ENCODE data around the gene NHSL2.

Gene NHSL2

DNA sequence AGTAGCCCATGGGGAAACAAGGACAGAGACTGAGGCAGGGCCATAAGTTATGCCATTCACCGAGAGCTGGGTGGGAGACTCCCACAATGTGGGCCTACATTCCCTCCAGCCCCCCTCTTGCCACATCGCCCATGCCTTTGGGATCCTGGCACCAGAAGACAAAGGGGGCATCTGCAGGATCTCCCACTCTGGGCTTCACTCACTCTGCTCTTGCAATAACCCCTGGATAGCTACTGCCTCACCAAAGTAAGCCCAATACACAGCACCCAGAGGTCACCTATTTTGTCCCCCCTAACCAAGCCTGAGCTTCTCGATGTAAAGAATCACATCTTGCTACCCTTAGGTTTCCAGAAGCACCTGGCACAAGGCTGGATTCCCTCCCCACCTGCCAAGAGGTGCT lies 221.8 kb downstream of the NHSL2 start:
- H3K4me1 Mint-ChIP-seq (ENCODE audit: low read depth) = peaks cover 5% of the 10 kb centered on the region
- no peak overlapping the region for H3K4me3 Mint-ChIP-seq
- no peaks in the 10 kb centered on the region for H3K9me3 Mint-ChIP-seq
- no peak for DNase-seq (ENCODE audit: low spot score)
- H3K27ac Mint-ChIP-seq = no peak overlapping the region
- H3K27me3 Mint-ChIP-seq (ENCODE audit: low read depth) = peaks cover 55% of the 10 kb centered on the region
- no peaks in the 10 kb centered on the region for H3K36me3 Mint-ChIP-seq (ENCODE audit: low read depth)

DNA sequence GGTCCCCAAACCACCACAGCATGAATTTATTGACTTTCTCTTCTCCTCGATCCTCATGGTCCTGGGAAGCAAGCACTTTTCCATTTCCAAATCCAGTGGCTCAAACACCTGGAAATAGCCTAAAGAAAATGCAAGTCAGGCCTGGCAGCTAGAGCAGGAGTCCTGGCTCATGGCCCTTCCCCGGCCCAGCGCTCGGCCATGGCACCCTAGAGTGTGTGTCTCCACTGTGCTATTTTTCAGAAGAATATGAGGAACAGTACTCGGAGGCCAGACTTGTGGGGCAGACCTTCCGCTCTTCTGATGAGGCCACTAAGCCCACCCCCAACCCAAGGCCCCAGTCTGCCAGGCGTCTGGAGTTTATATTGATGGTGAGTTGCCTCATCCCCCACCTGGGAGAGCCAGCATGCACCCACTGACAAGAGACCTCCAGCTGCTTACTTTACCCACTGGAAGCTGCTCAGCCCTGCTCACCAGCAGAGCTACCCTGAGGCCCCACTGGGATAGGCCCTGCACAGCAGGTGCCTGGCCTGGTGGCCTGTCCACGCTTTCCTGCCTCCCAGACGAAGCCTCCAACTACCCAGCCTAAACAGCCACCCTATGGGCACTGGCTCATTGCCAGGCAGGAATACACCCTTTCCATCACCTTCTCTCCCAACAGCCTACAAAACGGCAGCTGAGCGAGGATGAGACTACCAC lies 223.4 kb downstream of the NHSL2 start:
- Mint-ChIP-seq H3K4me3 (no peak overlapping the region), H3K27me3 (ENCODE audit: low read depth) (peaks cover 49% of the 10 kb centered on the region), H3K27ac (no peak overlapping the region), H3K4me1 (ENCODE audit: low read depth) (peaks cover 2% of the 10 kb centered on the region), H3K36me3 (ENCODE audit: low read depth) (no peaks in the 10 kb centered on the region), H3K9me3 (no peaks in the 10 kb centered on the region)
- DNase-seq (ENCODE audit: low spot score) = no peak

GRCh38 chrX:72137846-72138495 lies 227.3 kb downstream of the NHSL2 start:
- no peaks in the 10 kb centered on the region for H3K36me3 Mint-ChIP-seq (ENCODE audit: low read depth)
- peaks cover 12% of the 10 kb centered on the region for H3K4me1 Mint-ChIP-seq (ENCODE audit: low read depth)
- no peak overlapping the region for H3K27ac Mint-ChIP-seq
- no peaks in the 10 kb centered on the region for H3K9me3 Mint-ChIP-seq
- DNase-seq (ENCODE audit: low spot score) = no peak
- H3K27me3 Mint-ChIP-seq (ENCODE audit: low read depth) = peaks cover 41% of the 10 kb centered on the region
- no peak overlapping the region for H3K4me3 Mint-ChIP-seq

- H3K36me3 Mint-ChIP-seq (ENCODE audit: low read depth) = no peaks in the 10 kb centered on the region
- H3K27me3 Mint-ChIP-seq (ENCODE audit: low read depth) = peaks cover 37% of the 10 kb centered on the region
- H3K27ac Mint-ChIP-seq = no peak overlapping the region
These were observed 228.9 kb downstream of the NHSL2 start for GRCh38 chrX:72139538-72139937.

DNA sequence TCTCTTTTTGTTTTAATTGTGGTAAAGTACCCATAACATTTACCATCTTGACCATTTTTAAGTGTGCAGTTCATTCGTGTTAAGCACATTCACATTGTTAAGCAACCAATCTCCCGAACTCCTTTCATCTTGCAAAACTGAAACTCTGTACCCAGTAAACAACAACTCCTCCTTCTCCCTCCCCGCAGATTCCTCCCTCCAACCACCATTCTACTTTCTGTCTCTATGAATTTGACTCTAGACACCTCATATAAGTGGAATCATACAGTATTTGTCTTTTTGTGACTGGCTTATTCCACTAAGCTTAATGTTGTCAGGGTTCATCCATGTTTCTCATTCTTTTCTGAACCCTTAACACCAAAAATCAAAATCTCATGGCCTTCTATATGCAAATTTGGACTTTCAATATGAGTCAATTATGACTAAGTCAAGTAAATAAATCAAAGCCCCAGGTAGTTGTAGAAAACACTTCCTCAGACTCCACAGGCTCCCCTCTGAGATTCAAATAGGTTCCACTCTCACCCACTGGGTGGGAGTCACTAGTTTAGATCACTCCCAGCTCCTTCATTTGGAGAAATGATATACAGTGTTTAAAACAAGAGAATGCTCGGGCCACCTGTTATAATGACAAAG lies 230.8 kb downstream of the NHSL2 start:
- H3K4me1 Mint-ChIP-seq (ENCODE audit: low read depth) = peaks cover 20% of the 10 kb centered on the region
- no peak for DNase-seq (ENCODE audit: low spot score)
- no peaks in the 10 kb centered on the region for H3K9me3 Mint-ChIP-seq
- peak overlapping the region; percentile 70 for H3K27ac Mint-ChIP-seq
- peak overlapping the region; percentile 56 for H3K4me3 Mint-ChIP-seq
- H3K27me3 Mint-ChIP-seq (ENCODE audit: low read depth) = peaks cover 33% of the 10 kb centered on the region
- H3K36me3 Mint-ChIP-seq (ENCODE audit: low read depth) = no peaks in the 10 kb centered on the region

More at GRCh38 chrX:72139538-72139937, 228.9 kb downstream of the NHSL2 start:
- Mint-ChIP-seq H3K4me3 (no peak overlapping the region), H3K9me3 (no peaks in the 10 kb centered on the region), H3K4me1 (ENCODE audit: low read depth) (peaks cover 19% of the 10 kb centered on the region)
- DNase-seq (ENCODE audit: low spot score) = no peak

DNA sequence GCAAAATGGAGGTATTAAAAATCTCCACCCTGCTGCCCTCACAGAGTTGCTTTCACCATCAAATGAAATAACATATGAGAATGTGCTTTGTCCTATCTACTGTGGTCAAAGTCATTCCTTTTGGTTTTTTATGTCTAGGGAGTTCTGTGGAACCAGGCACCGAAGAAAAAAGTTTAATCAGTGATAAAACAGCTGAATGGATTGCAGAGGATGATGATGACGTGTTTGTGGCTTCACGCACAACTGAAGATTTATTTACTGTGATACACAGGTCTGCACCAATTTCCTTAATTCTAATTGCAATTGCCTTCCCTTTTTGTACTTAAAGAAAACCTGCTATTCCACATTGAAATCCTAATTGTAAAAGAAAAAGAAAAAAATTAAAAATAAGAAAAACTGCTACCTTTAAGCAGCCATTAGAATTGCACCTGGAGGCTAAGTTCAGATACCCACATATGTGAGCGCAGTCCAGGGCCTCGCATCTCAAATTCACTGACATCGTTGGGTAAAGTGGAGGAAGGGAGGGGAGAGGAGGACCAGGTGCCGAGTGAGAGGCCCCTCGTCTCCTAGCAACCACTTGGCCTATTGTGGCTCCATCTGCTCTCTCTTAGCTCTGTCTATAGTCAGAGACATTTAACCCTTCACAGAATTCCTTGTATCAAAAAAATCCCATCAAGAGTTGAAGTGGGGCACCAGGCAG lies 231.6 kb downstream of the NHSL2 start:
- H3K27me3 Mint-ChIP-seq (ENCODE audit: low read depth) = peaks cover 36% of the 10 kb centered on the region
- H3K36me3 Mint-ChIP-seq (ENCODE audit: low read depth) = no peaks in the 10 kb centered on the region
- H3K9me3 Mint-ChIP-seq = no peaks in the 10 kb centered on the region
- peaks cover 20% of the 10 kb centered on the region for H3K4me1 Mint-ChIP-seq (ENCODE audit: low read depth)
- no peak overlapping the region for H3K27ac Mint-ChIP-seq
- DNase-seq (ENCODE audit: low spot score) = no peak
- H3K4me3 Mint-ChIP-seq = no peak overlapping the region

DNA sequence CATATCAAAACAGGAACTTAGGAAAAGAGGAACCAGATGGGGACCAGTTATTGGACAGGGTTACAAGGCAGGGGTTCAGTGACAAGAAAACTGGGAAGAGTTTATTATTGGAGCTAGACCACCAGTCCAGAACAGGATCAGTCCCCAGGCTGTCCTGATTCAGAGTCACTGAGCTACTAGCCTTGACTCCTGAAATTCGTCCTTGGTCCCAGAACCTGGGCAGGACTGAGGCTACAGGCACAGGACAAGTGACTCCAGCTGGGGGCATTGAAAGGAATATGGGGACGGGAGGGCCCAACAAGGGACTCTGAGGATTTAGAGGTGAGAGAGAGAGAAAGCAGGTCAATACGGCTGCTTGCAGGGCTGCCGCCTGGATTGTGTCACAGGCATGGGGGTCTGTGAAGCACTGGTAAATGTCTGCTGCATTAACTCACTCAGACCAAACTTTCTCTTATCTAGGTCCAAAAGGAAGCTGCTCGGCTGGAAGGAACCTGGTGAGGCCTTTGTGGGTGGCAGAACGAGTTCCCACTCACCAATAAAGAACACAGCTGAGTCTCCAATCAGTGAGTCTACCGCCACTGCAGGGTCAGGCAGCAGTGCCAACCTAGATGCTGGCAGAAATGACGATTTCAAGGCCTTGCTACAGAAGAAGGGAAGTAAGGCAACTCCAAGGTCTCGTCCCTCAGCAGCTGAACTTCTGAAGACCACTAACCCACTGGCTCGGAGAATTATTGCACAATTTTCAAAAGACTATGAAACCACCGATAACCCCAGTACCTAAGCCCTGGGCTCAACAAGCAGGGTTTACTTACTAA lies 232.4 kb downstream of the NHSL2 start:
- no peaks in the 10 kb centered on the region for H3K9me3 Mint-ChIP-seq
- no peak for DNase-seq (ENCODE audit: low spot score)
- H3K4me3 Mint-ChIP-seq = no peak overlapping the region
- no peaks in the 10 kb centered on the region for H3K36me3 Mint-ChIP-seq (ENCODE audit: low read depth)
- H3K4me1 Mint-ChIP-seq (ENCODE audit: low read depth) = peaks cover 20% of the 10 kb centered on the region
- no peak overlapping the region for H3K27ac Mint-ChIP-seq
- peaks cover 40% of the 10 kb centered on the region for H3K27me3 Mint-ChIP-seq (ENCODE audit: low read depth)

DNA sequence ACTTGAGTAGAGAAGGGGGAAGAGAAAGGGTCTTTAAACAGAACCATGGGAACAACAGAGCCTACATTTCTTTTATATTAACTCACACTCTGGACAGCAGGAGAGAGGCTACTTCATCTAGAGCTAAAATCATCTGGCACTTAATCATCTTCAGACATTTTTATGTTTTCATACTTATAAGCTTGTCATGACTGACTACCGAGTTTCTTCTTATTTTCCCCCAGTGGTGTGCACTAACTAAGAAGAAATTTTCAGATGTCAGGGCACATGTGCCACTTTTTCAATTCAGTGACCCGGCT lies 232.9 kb downstream of the NHSL2 start:
- no peak for DNase-seq (ENCODE audit: low spot score)
- no peaks in the 10 kb centered on the region for H3K9me3 Mint-ChIP-seq
- H3K27me3 Mint-ChIP-seq (ENCODE audit: low read depth) = peaks cover 41% of the 10 kb centered on the region
- H3K4me1 Mint-ChIP-seq (ENCODE audit: low read depth) = peaks cover 20% of the 10 kb centered on the region
- no peak overlapping the region for H3K4me3 Mint-ChIP-seq
- H3K36me3 Mint-ChIP-seq (ENCODE audit: low read depth) = no peaks in the 10 kb centered on the region
- no peak overlapping the region for H3K27ac Mint-ChIP-seq

DNA sequence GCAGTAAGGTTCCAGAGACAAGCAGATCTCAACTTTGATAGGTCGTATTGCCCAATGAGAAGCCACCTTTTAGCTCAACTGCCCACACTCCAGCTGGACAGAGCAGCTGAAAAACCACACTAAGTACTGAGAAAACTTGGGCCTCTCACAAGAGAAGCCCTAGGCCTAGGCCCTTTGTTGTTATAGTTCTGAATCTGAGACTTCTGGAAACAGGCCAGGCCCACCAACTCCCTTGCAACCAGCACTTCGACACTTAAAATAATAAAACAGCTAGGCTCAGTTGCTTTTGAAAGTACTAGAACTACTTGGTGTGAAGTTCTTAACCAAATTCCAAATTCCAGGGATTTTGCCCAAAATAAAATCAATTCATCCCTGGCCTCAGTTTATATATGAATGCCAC lies 234.5 kb downstream of the NHSL2 start:
- no peaks in the 10 kb centered on the region for H3K9me3 Mint-ChIP-seq
- H3K27me3 Mint-ChIP-seq (ENCODE audit: low read depth) = peaks cover 32% of the 10 kb centered on the region
- H3K36me3 Mint-ChIP-seq (ENCODE audit: low read depth) = no peaks in the 10 kb centered on the region
- no peak overlapping the region for H3K27ac Mint-ChIP-seq
- H3K4me1 Mint-ChIP-seq (ENCODE audit: low read depth) = peaks cover 20% of the 10 kb centered on the region
- no peak for DNase-seq (ENCODE audit: low spot score)
- H3K4me3 Mint-ChIP-seq = no peak overlapping the region

GRCh38 chrX:72146527-72146926 lies 235.9 kb downstream of the NHSL2 start:
- Mint-ChIP-seq H3K4me1 (ENCODE audit: low read depth) (peaks cover 14% of the 10 kb centered on the region), H3K4me3 (no peak overlapping the region), H3K27me3 (ENCODE audit: low read depth) (peaks cover 32% of the 10 kb centered on the region), H3K9me3 (no peaks in the 10 kb centered on the region), H3K27ac (no peak overlapping the region), H3K36me3 (ENCODE audit: low read depth) (no peaks in the 10 kb centered on the region)
- DNase-seq (ENCODE audit: low spot score) = no peak

GRCh38 chrX:72158773-72159172 lies 248.1 kb downstream of the NHSL2 start:
- Mint-ChIP-seq H3K27me3 (ENCODE audit: low read depth) (peaks cover 2% of the 10 kb centered on the region), H3K27ac (no peak overlapping the region), H3K4me1 (ENCODE audit: low read depth) (no peaks in the 10 kb centered on the region), H3K9me3 (no peaks in the 10 kb centered on the region), H3K36me3 (ENCODE audit: low read depth) (no peaks in the 10 kb centered on the region), H3K4me3 (no peak overlapping the region)
- no peak for DNase-seq (ENCODE audit: low spot score)

DNA sequence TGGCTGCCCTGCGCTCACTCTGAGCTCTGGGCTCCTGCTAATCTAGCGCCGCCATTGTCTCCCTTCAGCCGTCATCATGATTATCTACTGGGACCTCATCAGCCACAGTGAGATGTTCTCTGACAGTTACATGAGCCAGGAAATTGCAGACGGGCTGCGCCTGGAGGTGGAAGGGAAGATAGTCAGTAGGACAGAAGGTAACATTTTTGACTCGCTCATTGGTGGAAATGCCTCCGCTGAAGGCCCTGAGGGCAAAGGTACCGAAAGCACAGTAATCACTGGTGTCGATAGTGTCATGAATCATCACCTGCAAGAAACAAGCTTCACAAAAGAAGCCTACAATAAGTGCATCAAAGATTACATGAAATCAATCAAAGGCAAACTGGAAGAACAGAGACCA lies 249.1 kb downstream of the NHSL2 start:
- H3K27ac Mint-ChIP-seq = no peak overlapping the region
- H3K36me3 Mint-ChIP-seq (ENCODE audit: low read depth) = no peaks in the 10 kb centered on the region
- peaks cover 2% of the 10 kb centered on the region for H3K27me3 Mint-ChIP-seq (ENCODE audit: low read depth)
- no peak overlapping the region for H3K4me3 Mint-ChIP-seq
- no peaks in the 10 kb centered on the region for H3K4me1 Mint-ChIP-seq (ENCODE audit: low read depth)
- no peaks in the 10 kb centered on the region for H3K9me3 Mint-ChIP-seq
- no peak for DNase-seq (ENCODE audit: low spot score)

GRCh38 chrX:72165551-72165950 lies 254.9 kb downstream of the NHSL2 start:
- no peak for DNase-seq (ENCODE audit: low spot score)
- Mint-ChIP-seq H3K36me3 (ENCODE audit: low read depth) (no peaks in the 10 kb centered on the region), H3K27me3 (ENCODE audit: low read depth) (no peaks in the 10 kb centered on the region), H3K4me3 (no peak overlapping the region), H3K4me1 (ENCODE audit: low read depth) (peaks cover 2% of the 10 kb centered on the region), H3K27ac (no peak overlapping the region), H3K9me3 (no peaks in the 10 kb centered on the region)
